GM12878 (cell line): Measurements from ENCODE around the gene KLHL10. TPM values are rescaled to one million over a fixed set of nuclear protein-coding genes. Genes with fewer than 3 reads are reported as not detected.

Experiments
- ATAC-seq: fragments of 200-7000 bp; cut with Tn5 transposase; 3 replicates; pipeline ENCODE4 v1.9.1; 2020; ENCODE audit warnings: mild to moderate bottlenecking, moderate library complexity
- BruUV-seq: library from RNA; stranded (reverse); fragments of 400-500 nt; replicated peaks from 2 replicates; lab custom pipeline; 2021; lab: Mats Ljungman, UMichigan
- CTCF ChIA-PET: fragments of 300-600 bp; sonication (Branson Sonifier 250); formaldehyde crosslinking; extraction: SDS; loops from one replicate; lab custom pipeline; 2021; ENCODE audit warnings: inconsistent platforms; lab: Yijun Ruan, JAX
- POLR2A ChIA-PET: fragments of 350-600 bp; formaldehyde crosslinking; extraction: SDS; loops from one replicate; lab custom pipeline; 2021; ENCODE audit warnings: inconsistent platforms; lab: Charles Lee
- RAD21 ChIA-PET: fragments of 300-600 bp; sonication (Branson Sonifier 250); formaldehyde crosslinking; loops from one replicate; lab custom pipeline; 2023; ENCODE audit warnings: antibody characterized with exemption; ENCODE audit not compliant: unreplicated experiment; lab: Charles Lee
- SMC1A ChIA-PET: fragments of 300-600 bp; sonication (Branson Sonifier 250); formaldehyde crosslinking; loops from one replicate; lab custom pipeline; 2023; ENCODE audit not compliant: unreplicated experiment, uncharacterized antibody; lab: Charles Lee
- DNase-seq: peaks from one replicate; pipeline ENCODE4 v3.0.0-alpha.2; 2011; ENCODE audit warnings: low read depth, low spot score
- FAIRE-seq: peaks from 3 replicates; lab custom pipeline; 2011; peaks lifted over from hg19 to GRCh38; lab: Jason Lieb, UNC
- H2AFZ ChIP-seq: 2 replicates; pipeline ENCODE4 v1.6.0; 2011; ENCODE audit warnings: low read depth, low read length, control low read depth; ENCODE audit not compliant: control insufficient read depth
- H3K27ac ChIP-seq: 2 replicates; pipeline ENCODE4 v1.5.1; 2011; ENCODE audit warnings: control low read depth; ENCODE audit not compliant: control insufficient read depth, insufficient read depth
- H3K27me3 ChIP-seq, 2 experiments: replicated peaks in 1 of 2; 2 replicates each; pipeline versions ENCODE4 v1.6.0 to v1.6.1; 2011; ENCODE audit warnings: low read length in 1 of 2; ENCODE audit not compliant: control insufficient read depth in 2 of 2, insufficient read depth in 2 of 2
- H3K36me3 ChIP-seq, 2 experiments: 2 replicates each; pipeline ENCODE4 v1.5.1; 2011; ENCODE audit warnings: low read length in 1 of 2; ENCODE audit not compliant: control insufficient read depth in 2 of 2, insufficient read depth in 2 of 2
- H3K4me1 ChIP-seq: 2 replicates; pipeline ENCODE4 v1.6.1; 2011; ENCODE audit warnings: mild to moderate bottlenecking, low read length, moderate library complexity, mixed read lengths; ENCODE audit not compliant: control insufficient read depth, insufficient read depth
- H3K4me2 ChIP-seq: 2 replicates; pipeline ENCODE4 v1.6.0; 2011; ENCODE audit warnings: control low read depth; ENCODE audit not compliant: control insufficient read depth, insufficient read depth
- H3K4me3 ChIP-seq: fragments of 200-600 bp; sonication (generic); 2 replicates; pipeline ENCODE4 v1.5.1; 2016
- H3K79me2 ChIP-seq: 2 replicates; pipeline ENCODE4 v1.6.0; 2011; ENCODE audit warnings: low read length; ENCODE audit not compliant: control insufficient read depth, insufficient read depth
- H3K9ac ChIP-seq: 2 replicates; pipeline ENCODE4 v1.8.0; 2011; ENCODE audit warnings: low read length, control low read depth, mixed read lengths; ENCODE audit not compliant: control insufficient read depth, insufficient read depth
- H3K9me3 ChIP-seq: replicated peaks from 3 replicates; pipeline ENCODE4 v1.5.1; 2011; ENCODE audit warnings: mild to moderate bottlenecking, low read length; ENCODE audit not compliant: control insufficient read depth, insufficient read depth
- H4K20me1 ChIP-seq: 2 replicates; pipeline ENCODE4 v1.6.0; 2011; ENCODE audit not compliant: control insufficient read depth, insufficient read depth
- ASH2L ChIP-seq: fragments of 300-600, 200-600 bp; sonication (generic); IDR thresholded peaks from 2 replicates; pipeline ENCODE4 v1.6.1; 2017; ENCODE audit warnings: low read depth, mild to moderate bottlenecking, borderline replicate concordance
- CHD4 ChIP-seq: fragments of 200-600 bp; sonication (generic); IDR thresholded peaks from 2 replicates; pipeline ENCODE4 v1.6.1; 2016; ENCODE audit warnings: mild to moderate bottlenecking
- JUNB ChIP-seq: IDR thresholded peaks from 2 replicates; pipeline ENCODE4 v1.6.1; 2016; ENCODE audit warnings: antibody characterized with exemption, mild to moderate bottlenecking
- ZNF24 ChIP-seq: fragments of 450-650 bp; IDR thresholded peaks from 2 replicates; pipeline ENCODE4 v1.6.1; 2017; ENCODE audit warnings: antibody characterized with exemption, mild to moderate bottlenecking
- ZNF384 ChIP-seq: IDR thresholded peaks from 2 replicates; pipeline ENCODE4 v1.6.1; 2012; ENCODE audit warnings: low read depth, mild to moderate bottlenecking, low read length, improper control_type of control experiment, borderline replicate concordance
- WGBS: methylation state at CpG from one replicate; pipeline ENCODE4 v1.1.6; 2016; ENCODE audit warnings: low lambda C conversion rate; ENCODE audit not compliant: insufficient replicate concordance, insufficient coverage; ENCODE audit errors: missing lambda C conversion rate; 5-methylcytosine and 5-hydroxymethylcytosine counted together
- in situ Hi-C: fragments of 300-500 bp; cut with MboI; formaldehyde crosslinking; loops from 9 replicates; pipeline ENCODE4 v1.14.3; 2018; ENCODE audit warnings: mixed read lengths
- intact Hi-C: fragments of 100-400 bp; cut with micrococcal nuclease; formaldehyde crosslinking; loops from one replicate; pipeline ENCODE4 v1.14.2; 2022; ENCODE audit not compliant: unreplicated experiment
- polyA plus RNA-seq, 11 experiments: library from polyadenylated mRNA; depleted of rRNA in 4 of 11; unstranded in 6 of 11; stranded (reverse) in 5 of 11; fragments of >200 nt; fragmentation: Nextera tagmentation in 4 of 11; fragmentation: Illumina TruSeq in 1 of 11; extraction: Ambion mirVana in 4 of 11; extraction: Trizol in 1 of 11; gene quantifications; 1 replicate in 1 of 11; 2 replicates in 10 of 11; pipeline versions ENCODE4 v1.2.1 to v1.2.3, GENCODE V29; 2011 to 2016; ENCODE audit warnings: inconsistent platforms in 2 of 11, missing spikeins in 2 of 11, low read depth in 1 of 11
- total RNA-seq, 4 experiments: library from RNA; depleted of rRNA in 3 of 4; stranded (reverse); fragments of >200 nt in 3 of 4; fragmentation: Illumina TruSeq in 1 of 4; extraction: Trizol in 1 of 4; gene quantifications; 2 replicates each; pipeline versions ENCODE4 v1.2.1 to v1.2.3, GENCODE V29; 2013 to 2021
- TF ChIP-seq, protein P1 (sequence below): fragments of 450-650 bp; IDR thresholded peaks from 2 replicates; pipeline ENCODE4 v1.6.1; 2016; ENCODE audit warnings: mild to moderate bottlenecking

KLHL10 gene
- total and polyA plus RNA-seq, 10 of the 15 experiments (the other 5 are each of a cell fraction or from before 2014, with no cell fraction given), result 0.13 to 0.62 (median 0.20) TPM; not detected in 4

DNA sequence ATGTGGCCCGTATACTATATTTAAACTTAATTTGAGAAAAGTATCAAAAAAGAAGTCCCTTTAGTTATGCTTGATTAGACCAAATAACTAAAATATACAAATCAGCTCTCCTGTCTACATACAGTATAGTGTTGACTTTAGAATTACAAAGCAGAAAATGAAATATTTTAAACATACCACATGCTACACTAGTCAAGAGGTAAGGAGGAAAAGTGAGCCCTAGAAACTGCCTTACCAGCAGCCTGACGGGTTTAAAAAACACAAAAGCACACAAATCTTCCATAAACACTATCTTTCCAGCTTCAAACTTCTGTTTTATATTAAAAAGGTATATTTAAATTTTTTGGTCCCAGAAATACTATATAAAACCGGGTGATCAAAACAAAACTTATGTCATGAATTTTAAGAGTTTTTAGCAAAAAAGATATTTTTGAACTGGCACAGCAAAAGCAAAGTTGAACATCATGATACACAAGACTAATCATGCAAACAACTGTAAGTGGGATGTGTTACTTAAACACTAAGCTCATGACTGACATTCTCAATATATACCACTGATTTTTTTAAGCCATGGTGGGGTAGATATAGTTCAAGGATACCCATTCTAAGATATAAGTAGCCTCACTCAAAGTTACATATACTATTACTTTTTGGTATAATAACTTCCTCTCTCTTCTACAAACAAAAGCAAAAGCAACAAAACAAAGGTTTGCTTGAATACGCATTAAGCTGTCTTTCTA, 11.8 kb downstream of the KLHL10 start:
- no peak for DNase-seq
- TF ChIP-seq CHD4 (no peak), ASH2L (no peak), ZNF384 (0 out of 2 replicates have a peak, but pooled peaks have one; percentile 25), ZNF24 (no peak), JUNB (no peak)
- TF ChIP-seq, protein P1, sequence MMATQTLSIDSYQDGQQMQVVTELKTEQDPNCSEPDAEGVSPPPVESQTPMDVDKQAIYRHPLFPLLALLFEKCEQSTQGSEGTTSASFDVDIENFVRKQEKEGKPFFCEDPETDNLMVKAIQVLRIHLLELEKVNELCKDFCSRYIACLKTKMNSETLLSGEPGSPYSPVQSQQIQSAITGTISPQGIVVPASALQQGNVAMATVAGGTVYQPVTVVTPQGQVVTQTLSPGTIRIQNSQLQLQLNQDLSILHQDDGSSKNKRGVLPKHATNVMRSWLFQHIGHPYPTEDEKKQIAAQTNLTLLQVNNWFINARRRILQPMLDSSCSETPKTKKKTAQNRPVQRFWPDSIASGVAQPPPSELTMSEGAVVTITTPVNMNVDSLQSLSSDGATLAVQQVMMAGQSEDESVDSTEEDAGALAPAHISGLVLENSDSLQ, result peak; percentile 72
- intact Hi-C loops, result no loop called here
- POLR2A ChIA-PET, result interaction anchor here (0.6 to 1.4 kb wide), 7 partner anchors 11 to 47 kb away, joined by 3 to 5 read pairs (median 4); no protein-coding TSS in a partner anchor
- peak overlapping the region; percentile 15; the same call in 1 of the 2 replicates for H3K27ac ChIP-seq
- H4K20me1 ChIP-seq, result no peaks in the 10 kb centered on the region
- SMC1A ChIA-PET, result interaction anchor here (0.6 to 5.2 kb wide), 10 partner anchors 10 to 158 kb away, joined by 3 to 33 read pairs (median 4); partner anchors contain the start of genes KLHL10, KLHL11, ODAD4 and P3H4
- in situ Hi-C loops, result no loop called here
- no peak for FAIRE-seq
- no peak overlapping the region for H3K4me3 ChIP-seq
- CTCF ChIA-PET, result interaction anchor here (0.6 to 2.7 kb wide), 10 partner anchors 11 to 332 kb away, joined by 3 to 18 read pairs (median 3); partner anchors contain the start of gene KLHL11
- H3K4me2 ChIP-seq, result peak overlapping the region; percentile 40; the same call in 1 of the 2 replicates
- H3K4me1 ChIP-seq, result peaks cover 8% of the 10 kb centered on the region; the same call in 1 of the 2 replicates
- peaks cover 9 to 14% of the 10 kb centered on the region in 2 experiments for H3K36me3 ChIP-seq
- no peak overlapping the region for H3K9ac ChIP-seq
- BruUV-seq, result TSS peak; percentile 17
- H3K9me3 ChIP-seq, result no peaks in the 10 kb centered on the region
- peak; percentile 82 for ATAC-seq
- H2AFZ ChIP-seq, result no peak overlapping the region
- WGBS, result 44% methylated on average over 4 of the region's 4 CpGs
- no peaks in the 10 kb centered on the region for H3K27me3 ChIP-seq
- RAD21 ChIA-PET, result interaction anchor here (0.6 to 2.1 kb wide), 8 partner anchors 11 to 136 kb away, joined by 3 to 15 read pairs (median 5); partner anchors contain the start of genes KLHL10, KLHL11 and P3H4
- peaks cover 19% of the 10 kb centered on the region for H3K79me2 ChIP-seq
